IMR-90 (cell line): ENCODE measurements around the gene EML6. TPM values are rescaled to one million over a fixed set of nuclear protein-coding genes. Genes with fewer than 3 reads are reported as not detected.
A peak's percentile ranks its signal among the peaks of the same experiment; 100 is the strongest.

Source experiments
- ATAC-seq: fragments of 200-7000 bp; cut with Tn5 transposase; 2 replicates; pipeline ENCODE4 v1.9.1; 2020; ENCODE audit warnings: low read depth, mild to moderate bottlenecking, moderate library complexity
- BruUV-seq: library from RNA; stranded (reverse); fragments of 400-500 nt; replicated peaks from 2 replicates; lab custom pipeline; 2021; lab: Mats Ljungman, UMichigan
- CTCF ChIA-PET: fragments of 300-600 bp; formaldehyde crosslinking; extraction: SDS; loops from one replicate; lab custom pipeline; 2021; ENCODE audit warnings: antibody characterized with exemption; lab: Yijun Ruan, JAX
- POLR2A ChIA-PET: fragments of 300-600 bp; sonication (Branson Sonifier 250); formaldehyde crosslinking; loops from one replicate; lab custom pipeline; 2022; ENCODE audit warnings: antibody characterized with exemption; ENCODE audit not compliant: unreplicated experiment; lab: Charles Lee
- DNase-seq: peaks from one replicate; pipeline ENCODE4 v3.0.0; 2013
- H2AFZ ChIP-seq: replicated peaks from 2 replicates; pipeline ENCODE3; 2013; ENCODE audit warnings: low read length, mild to moderate bottlenecking; ENCODE audit not compliant: poor library complexity
- H2AK5ac ChIP-seq: 2 replicates; pipeline ENCODE4 v1.6.1; 2013; ENCODE audit warnings: low read depth, low read length, inconsistent platforms
- H2AK9ac ChIP-seq: replicated peaks from 2 replicates; pipeline ENCODE3; 2013; ENCODE audit warnings: mild to moderate bottlenecking, low read depth, low read length, moderate library complexity; ENCODE audit not compliant: poor library complexity
- H2BK120ac ChIP-seq: 2 replicates; pipeline ENCODE4 v1.6.1; 2013; ENCODE audit warnings: low read depth, low read length, inconsistent platforms
- H2BK15ac ChIP-seq: 3 replicates; pipeline ENCODE4 v1.6.1; 2013; ENCODE audit warnings: low read depth, low read length, inconsistent platforms
- H2BK20ac ChIP-seq: 2 replicates; pipeline ENCODE4 v1.6.1; 2013; ENCODE audit warnings: low read depth, mild to moderate bottlenecking, inconsistent platforms, low read length, moderate library complexity
- H2BK5ac ChIP-seq: 2 replicates; pipeline ENCODE4 v1.6.1; 2013; ENCODE audit warnings: mild to moderate bottlenecking, low read depth, low read length, inconsistent platforms; ENCODE audit not compliant: poor library complexity, severe bottlenecking
- H3K14ac ChIP-seq: replicated peaks from 2 replicates; pipeline ENCODE4 v1.6.1; 2013; ENCODE audit warnings: low read depth, low read length, inconsistent platforms
- H3K18ac ChIP-seq: 2 replicates; pipeline ENCODE4 v1.6.1; 2013; ENCODE audit warnings: low read depth, low read length, control low read depth
- H3K23ac ChIP-seq: 2 replicates; pipeline ENCODE4 v1.6.1; 2013; ENCODE audit warnings: low read depth, low read length, inconsistent platforms
- H3K27ac ChIP-seq: 2 replicates; pipeline ENCODE4 v1.5.1; 2013; ENCODE audit warnings: mild to moderate bottlenecking, control low read depth, low read length; ENCODE audit not compliant: insufficient read depth
- H3K27me3 ChIP-seq: 2 replicates; pipeline ENCODE4 v1.6.1; 2013; ENCODE audit warnings: low read length; ENCODE audit not compliant: control insufficient read depth, insufficient read depth
- H3K36me3 ChIP-seq: 2 replicates; pipeline ENCODE4 v1.6.1; 2013; ENCODE audit warnings: low read length, mixed read lengths; ENCODE audit not compliant: control insufficient read depth, insufficient read depth
- H3K4ac ChIP-seq: 2 replicates; pipeline ENCODE4 v1.6.1; 2013; ENCODE audit warnings: low read depth, low read length, inconsistent platforms
- H3K4me1 ChIP-seq: 2 replicates; pipeline ENCODE4 v1.6.1; 2013; ENCODE audit warnings: low read length, mixed read lengths; ENCODE audit not compliant: control insufficient read depth, insufficient read depth
- H3K4me2 ChIP-seq: 2 replicates; pipeline ENCODE4 v1.6.1; 2013; ENCODE audit warnings: low read depth, mild to moderate bottlenecking, control low read depth, low read length, moderate library complexity
- H3K4me3 ChIP-seq: 2 replicates; pipeline ENCODE4 v1.5.1; 2013; ENCODE audit warnings: low read depth, mild to moderate bottlenecking, control low read depth, low read length, moderate library complexity; ENCODE audit not compliant: insufficient read depth
- H3K56ac ChIP-seq: 2 replicates; pipeline ENCODE4 v1.6.1; 2013; ENCODE audit warnings: low read length, inconsistent platforms; ENCODE audit not compliant: insufficient read depth; ENCODE audit errors: extremely low read depth
- H3K79me1 ChIP-seq, 2 experiments: 2 replicates each; pipeline ENCODE4 v1.6.1; 2013; ENCODE audit warnings: low read length in 2 of 2, inconsistent platforms in 1 of 2, low read depth in 1 of 2
- H3K9ac ChIP-seq: 2 replicates; pipeline ENCODE4 v1.6.1; 2013; ENCODE audit warnings: low read depth, low read length, control low read depth
- H3K9me1 ChIP-seq: 2 replicates; pipeline ENCODE4 v1.6.1; 2013; ENCODE audit warnings: low read length, inconsistent platforms; ENCODE audit not compliant: insufficient read depth
- H3K9me3 ChIP-seq: 2 replicates; pipeline ENCODE4 v1.6.1; 2013; ENCODE audit warnings: low read length; ENCODE audit not compliant: control insufficient read depth, insufficient read depth
- H4K20me1 ChIP-seq: 2 replicates; pipeline ENCODE4 v1.6.1; 2013; ENCODE audit warnings: low read length, inconsistent platforms; ENCODE audit not compliant: insufficient read depth
- H4K5ac ChIP-seq: 2 replicates; pipeline ENCODE4 v1.6.1; 2013; ENCODE audit warnings: mild to moderate bottlenecking, low read depth, low read length, control low read depth
- H4K8ac ChIP-seq, 2 experiments: 2 replicates each; pipeline ENCODE4 v1.6.1; 2013; ENCODE audit warnings: low read depth in 2 of 2, low read length in 2 of 2, control low read depth in 1 of 2, inconsistent platforms in 1 of 2
- H4K91ac ChIP-seq: 2 replicates; pipeline ENCODE4 v1.6.1; 2013; ENCODE audit warnings: low read depth, low read length, inconsistent platforms; ENCODE audit not compliant: insufficient read depth
- CEBPB ChIP-seq: IDR thresholded peaks from 2 replicates; pipeline ENCODE4 v1.6.1; 2012; ENCODE audit warnings: low read depth, low read length, improper control_type of control experiment
- WGBS, 2 experiments: methylation state at CpG; one replicate each; pipeline versions ENCODE4 v1.1.5 to v1.1.7; 2013; ENCODE audit warnings: missing lambda C conversion rate in 2 of 2; ENCODE audit not compliant: insufficient read length in 1 of 2; ENCODE audit errors: extremely low coverage in 2 of 2; 5-methylcytosine and 5-hydroxymethylcytosine counted together
- dilution Hi-C: fragments of 300-500 bp; cut with HindIII; formaldehyde crosslinking; loops from one replicate; pipeline ENCODE4 v1.14.3; 2018; ENCODE audit warnings: low sequenced_read_pairs; ENCODE audit not compliant: unreplicated experiment
- in situ Hi-C: fragments of 300-500 bp; cut with MboI; formaldehyde crosslinking; loops from 3 replicates; pipeline ENCODE4 v1.14.3; 2019; ENCODE audit warnings: low sequenced_read_pairs, inconsistent platforms, mixed read lengths
- intact Hi-C: fragments of 100-400 bp; cut with micrococcal nuclease; formaldehyde crosslinking; loops from 2 replicates; pipeline ENCODE4 v1.10.0; 2022
- polyA plus RNA-seq, 3 experiments: library from polyadenylated mRNA; depleted of rRNA; stranded (reverse); fragments of >200 nt; gene quantifications; 2 replicates each; pipeline ENCODE4 v1.2.3, GENCODE V29; 2012; ENCODE audit warnings: low replicate concordance in 1 of 3
- total RNA-seq: library from RNA; depleted of rRNA; stranded (reverse); fragments of >200 nt; gene quantifications from 2 replicates; pipeline ENCODE4 v1.2.3, GENCODE V29; 2012
- TF ChIP-seq, protein P1 (sequence below): fragments of 150-350 bp; IDR thresholded peaks from 2 replicates; pipeline ENCODE4 v1.6.1; 2017; ENCODE audit warnings: mild to moderate bottlenecking, antibody characterized with exemption, low read length, low read depth

Gene EML6
- total and polyA plus RNA-seq, 2 of the 4 experiments (the other 2 are of a cell fraction) = 0.18 to 0.19 TPM

DNA sequence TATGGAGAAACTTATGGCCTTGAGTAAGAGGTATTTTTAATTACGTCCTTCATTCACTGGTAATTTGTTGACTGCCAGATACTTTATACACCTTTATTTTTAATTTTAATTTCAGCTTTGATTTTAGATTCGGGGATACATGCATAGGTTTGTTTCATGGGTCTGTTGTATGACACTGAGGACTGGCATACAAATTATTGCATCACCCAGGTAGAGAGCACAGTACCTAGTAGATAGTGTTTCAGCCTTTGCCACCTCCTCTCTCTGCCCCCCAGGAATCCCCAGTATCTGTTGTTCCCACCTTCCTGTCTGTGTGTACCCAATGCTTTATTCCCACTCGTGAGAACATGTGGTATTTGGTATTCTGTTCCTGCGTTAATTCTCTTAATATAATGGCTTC lies 188.8 kb downstream of the EML6 start:
- H3K4me3 ChIP-seq = no peak overlapping the region
- dilution Hi-C loops = no loop called here
- no CpG with 5 or more reads among the region's 4 CpGs for WGBS, 2 experiments
- H3K9ac ChIP-seq = no peak overlapping the region
- H4K8ac ChIP-seq = no peak overlapping the region
- H3K4me2 ChIP-seq = no peak overlapping the region
- no peak overlapping the region for H2AFZ ChIP-seq
- H4K5ac ChIP-seq = no peak overlapping the region
- no peak overlapping the region for H4K91ac ChIP-seq
- no peak overlapping the region for H2AK5ac ChIP-seq
- H2BK120ac ChIP-seq = no peak overlapping the region; the same call in 1 of the 2 replicates
- intact Hi-C loops = no loop called here
- peaks cover 5% of the 10 kb centered on the region for H3K4me1 ChIP-seq
- peaks cover 0 to 7% of the 10 kb centered on the region in 2 experiments; a peak in 1 of 4 replicates for H3K79me1 ChIP-seq
- in situ Hi-C loops = no loop called here
- BruUV-seq = no TSS peak
- peaks cover 4% of the 10 kb centered on the region; the same call in 1 of the 2 replicates for H3K9me1 ChIP-seq
- no peak overlapping the region for H3K14ac ChIP-seq
- H3K18ac ChIP-seq = no peak overlapping the region
- POLR2A ChIA-PET = no interaction called here
- no peak for DNase-seq
- no peak overlapping the region for H3K56ac ChIP-seq
- no peaks in the 10 kb centered on the region for H3K27me3 ChIP-seq
- H2BK20ac ChIP-seq = no peak overlapping the region
- no peak for ATAC-seq
- H2BK5ac ChIP-seq = no peak overlapping the region
- no peak overlapping the region for H2BK15ac ChIP-seq
- H3K23ac ChIP-seq = no peak overlapping the region
- no peaks in the 10 kb centered on the region for H3K36me3 ChIP-seq
- no peaks in the 10 kb centered on the region for H4K20me1 ChIP-seq
- CTCF ChIA-PET = no interaction called here
- no peak overlapping the region for H3K27ac ChIP-seq
- H3K9me3 ChIP-seq = no peaks in the 10 kb centered on the region
- no peak overlapping the region for H3K4ac ChIP-seq
- TF ChIP-seq CEBPB = peak; percentile 52
- TF ChIP-seq, protein P1, sequence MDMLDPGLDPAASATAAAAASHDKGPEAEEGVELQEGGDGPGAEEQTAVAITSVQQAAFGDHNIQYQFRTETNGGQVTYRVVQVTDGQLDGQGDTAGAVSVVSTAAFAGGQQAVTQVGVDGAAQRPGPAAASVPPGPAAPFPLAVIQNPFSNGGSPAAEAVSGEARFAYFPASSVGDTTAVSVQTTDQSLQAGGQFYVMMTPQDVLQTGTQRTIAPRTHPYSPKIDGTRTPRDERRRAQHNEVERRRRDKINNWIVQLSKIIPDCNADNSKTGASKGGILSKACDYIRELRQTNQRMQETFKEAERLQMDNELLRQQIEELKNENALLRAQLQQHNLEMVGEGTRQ = no peak
- no peak overlapping the region for H2AK9ac ChIP-seq
